ENCODE measurements around the gene WNT4. TPM values are rescaled to one million over a fixed set of nuclear protein-coding genes. Genes with fewer than 3 reads are reported as not detected.

The WNT4 gene
- total RNA-seq, 1 donor: under 0.01 TPM

- DNase-seq (ENCODE audit: low read depth in 2 of 3, low spot score in 2 of 3): no peak
These were observed 10.2 kb downstream of the WNT4 start for GRCh38 chr1:22132517-22133235.

GRCh38 chr1:22131875-22132486 lies 10.9 kb downstream of the WNT4 start:
- peak; percentile 19 to 63 (median 56) for DNase-seq (ENCODE audit: low read depth in 2 of 3, low spot score in 2 of 3)

GRCh38 chr1:22131062-22131461 lies 11.8 kb downstream of the WNT4 start:
- DNase-seq (ENCODE audit: low read depth in 2 of 3, low spot score in 2 of 3): no peak

GRCh38 chr1:22129501-22130117 lies 13.3 kb downstream of the WNT4 start:
- no peak for DNase-seq (ENCODE audit: low read depth in 2 of 3, low spot score in 2 of 3)

- no peak for DNase-seq (ENCODE audit: low read depth in 2 of 3, low spot score in 2 of 3)
These were observed 14.5 kb downstream of the WNT4 start for GRCh38 chr1:22128392-22128791.

- no peak for DNase-seq (ENCODE audit: low read depth in 2 of 3, low spot score in 2 of 3)
These were observed 15.2 kb downstream of the WNT4 start for GRCh38 chr1:22127731-22128130.

GRCh38 chr1:22127248-22127647 lies 15.6 kb downstream of the WNT4 start:
- no peak for DNase-seq (ENCODE audit: low read depth in 2 of 3, low spot score in 2 of 3)

- DNase-seq (ENCODE audit: low read depth in 2 of 3, low spot score in 2 of 3): no peak
These were observed 16.4 kb downstream of the WNT4 start for GRCh38 chr1:22126531-22126930.

- no peak for DNase-seq (ENCODE audit: low read depth in 2 of 3, low spot score in 2 of 3)
These were observed 18.2 kb downstream of the WNT4 start for GRCh38 chr1:22124592-22125229.

- DNase-seq (ENCODE audit: low read depth in 2 of 3, low spot score in 2 of 3): no peak
These were observed 18.9 kb downstream of the WNT4 start for GRCh38 chr1:22123901-22124404.

- DNase-seq (ENCODE audit: low read depth in 2 of 3, low spot score in 2 of 3): no peak
These were observed 19.9 kb downstream of the WNT4 start for GRCh38 chr1:22123071-22123390.

- no peak for DNase-seq (ENCODE audit: low read depth in 2 of 3, low spot score in 2 of 3)
These were observed 20.4 kb downstream of the WNT4 start for GRCh38 chr1:22122273-22123070.

- no peak for DNase-seq (ENCODE audit: low read depth in 2 of 3, low spot score in 2 of 3)
These were observed 21.4 kb downstream of the WNT4 start for GRCh38 chr1:22121421-22121911.

- no peak for DNase-seq (ENCODE audit: low read depth in 2 of 3, low spot score in 2 of 3)
These were observed 22.5 kb downstream of the WNT4 start for GRCh38 chr1:22120469-22120790.

- no peak for DNase-seq (ENCODE audit: low read depth in 2 of 3, low spot score in 2 of 3)
These were observed 23.1 kb downstream of the WNT4 start for GRCh38 chr1:22119626-22120468.

- DNase-seq (ENCODE audit: low read depth in 2 of 3, low spot score in 2 of 3): no peak
These were observed 24.5 kb downstream of the WNT4 start for GRCh38 chr1:22118291-22118992.

- DNase-seq (ENCODE audit: low read depth in 2 of 3, low spot score in 2 of 3): no peak
These were observed 25.0 kb downstream of the WNT4 start for GRCh38 chr1:22117851-22118250.

GRCh38 chr1:22117238-22117637 lies 25.7 kb downstream of the WNT4 start:
- no peak for DNase-seq (ENCODE audit: low read depth in 2 of 3, low spot score in 2 of 3)

- DNase-seq (ENCODE audit: low read depth in 2 of 3, low spot score in 2 of 3): no peak
These were observed 27.6 kb downstream of the WNT4 start for GRCh38 chr1:22115286-22115685.
